Measurements from ENCODE around the gene ACBD6. TPM values are rescaled to one million over a fixed set of nuclear protein-coding genes. Genes with fewer than 3 reads are reported as not detected.

ACBD6 gene
- total RNA-seq, 4 donors from 2014 or later, result 26.6 to 51.3 (median 34.4) TPM

DNA sequence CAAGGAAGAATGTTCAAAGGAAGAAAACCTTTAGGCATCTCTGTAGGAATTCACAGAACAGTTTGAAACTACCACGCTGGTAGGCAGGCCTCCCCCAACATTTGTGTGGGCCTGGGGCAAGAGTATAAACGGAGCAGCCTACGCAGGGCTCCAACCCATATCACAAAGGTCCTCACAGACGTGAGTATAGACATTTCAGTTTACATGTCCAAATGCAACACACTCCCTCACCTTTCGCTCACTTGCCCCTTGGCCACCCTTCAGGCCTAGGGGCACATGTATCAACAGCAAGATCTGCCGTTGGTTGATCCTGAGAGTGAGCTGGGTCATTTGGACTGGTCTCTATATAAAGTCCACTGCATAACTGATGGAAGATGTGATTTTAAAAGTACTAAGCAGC is 133.3 kb downstream of the ACBD6 start:
- WGBS, 2 donors, result 93 to 97% methylated on average over 6 of the region's 6 CpGs

GRCh38 chr1:180366371-180367068 is 135.9 kb downstream of the ACBD6 start:
- Histone ChIP-seq H3K36me3 (no peaks in the 10 kb centered on the region), H3K4me3 (no peak overlapping the region), H3K27ac (no peak overlapping the region), H3K27me3 (no peaks in the 10 kb centered on the region), H3K4me1 (no peaks in the 10 kb centered on the region), H3K9me3 (no peaks in the 10 kb centered on the region)
- no peak for DNase-seq
- no peak for TF ChIP-seq POLR2A (IDR thresholded peaks at IDR 0.05)
- TF ChIP-seq, protein P1, sequence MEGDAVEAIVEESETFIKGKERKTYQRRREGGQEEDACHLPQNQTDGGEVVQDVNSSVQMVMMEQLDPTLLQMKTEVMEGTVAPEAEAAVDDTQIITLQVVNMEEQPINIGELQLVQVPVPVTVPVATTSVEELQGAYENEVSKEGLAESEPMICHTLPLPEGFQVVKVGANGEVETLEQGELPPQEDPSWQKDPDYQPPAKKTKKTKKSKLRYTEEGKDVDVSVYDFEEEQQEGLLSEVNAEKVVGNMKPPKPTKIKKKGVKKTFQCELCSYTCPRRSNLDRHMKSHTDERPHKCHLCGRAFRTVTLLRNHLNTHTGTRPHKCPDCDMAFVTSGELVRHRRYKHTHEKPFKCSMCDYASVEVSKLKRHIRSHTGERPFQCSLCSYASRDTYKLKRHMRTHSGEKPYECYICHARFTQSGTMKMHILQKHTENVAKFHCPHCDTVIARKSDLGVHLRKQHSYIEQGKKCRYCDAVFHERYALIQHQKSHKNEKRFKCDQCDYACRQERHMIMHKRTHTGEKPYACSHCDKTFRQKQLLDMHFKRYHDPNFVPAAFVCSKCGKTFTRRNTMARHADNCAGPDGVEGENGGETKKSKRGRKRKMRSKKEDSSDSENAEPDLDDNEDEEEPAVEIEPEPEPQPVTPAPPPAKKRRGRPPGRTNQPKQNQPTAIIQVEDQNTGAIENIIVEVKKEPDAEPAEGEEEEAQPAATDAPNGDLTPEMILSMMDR (IDR thresholded peaks at IDR 0.05), result no peak
- WGBS, 2 donors, result 86 to 92% methylated on average over 2 of the region's 2 CpGs
- intact Hi-C loops (cut with DNase I), result no loop called here

More for the DNA sequence above, 133.3 kb downstream of the ACBD6 start:
- Histone ChIP-seq H3K4me1 (no peaks in the 10 kb centered on the region), H3K36me3 (no peaks in the 10 kb centered on the region), H3K4me3 (no peak overlapping the region), H3K27ac (no peak overlapping the region), H3K27me3 (no peaks in the 10 kb centered on the region), H3K9me3 (no peaks in the 10 kb centered on the region)
- no peak for DNase-seq
- intact Hi-C loops (cut with DNase I), result no loop called here
- no peak for TF ChIP-seq POLR2A (IDR thresholded peaks at IDR 0.05)
- TF ChIP-seq, protein P1 (IDR thresholded peaks at IDR 0.05), result no peak

DNA sequence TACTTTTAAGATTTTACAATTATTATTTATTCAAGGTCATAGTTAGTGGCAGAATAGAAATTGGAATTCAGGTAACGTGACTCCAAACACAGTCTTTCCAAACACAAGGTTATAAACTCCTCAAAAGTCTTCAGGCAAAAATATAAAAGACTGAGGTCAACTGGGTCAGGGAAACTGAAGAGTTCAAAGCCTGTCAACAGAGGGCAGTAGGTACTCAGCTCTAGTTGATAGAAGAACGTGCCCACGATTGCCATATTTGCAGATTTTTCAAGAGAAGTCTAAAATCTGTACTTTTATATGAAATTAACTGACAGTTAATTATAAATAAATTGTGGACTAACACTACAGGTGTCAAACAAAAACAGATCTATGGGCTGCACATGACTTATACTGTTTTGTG is 137.3 kb downstream of the ACBD6 start:
- WGBS, 2 donors, result 71 to 75% methylated on average over 3 of the region's 3 CpGs
- intact Hi-C loops (cut with DNase I), result no loop called here
- no peak for TF ChIP-seq POLR2A (IDR thresholded peaks at IDR 0.05)
- TF ChIP-seq, protein P1 (IDR thresholded peaks at IDR 0.05), result peak in 1 of 6 experiments; percentile 9
- no peaks in the 10 kb centered on the region for H3K4me1 ChIP-seq
- H3K27me3 ChIP-seq, result no peaks in the 10 kb centered on the region
- no peak overlapping the region for H3K27ac ChIP-seq
- no peaks in the 10 kb centered on the region for H3K9me3 ChIP-seq
- H3K36me3 ChIP-seq, result no peaks in the 10 kb centered on the region
- no peak overlapping the region for H3K4me3 ChIP-seq
- no peak for DNase-seq

DNA sequence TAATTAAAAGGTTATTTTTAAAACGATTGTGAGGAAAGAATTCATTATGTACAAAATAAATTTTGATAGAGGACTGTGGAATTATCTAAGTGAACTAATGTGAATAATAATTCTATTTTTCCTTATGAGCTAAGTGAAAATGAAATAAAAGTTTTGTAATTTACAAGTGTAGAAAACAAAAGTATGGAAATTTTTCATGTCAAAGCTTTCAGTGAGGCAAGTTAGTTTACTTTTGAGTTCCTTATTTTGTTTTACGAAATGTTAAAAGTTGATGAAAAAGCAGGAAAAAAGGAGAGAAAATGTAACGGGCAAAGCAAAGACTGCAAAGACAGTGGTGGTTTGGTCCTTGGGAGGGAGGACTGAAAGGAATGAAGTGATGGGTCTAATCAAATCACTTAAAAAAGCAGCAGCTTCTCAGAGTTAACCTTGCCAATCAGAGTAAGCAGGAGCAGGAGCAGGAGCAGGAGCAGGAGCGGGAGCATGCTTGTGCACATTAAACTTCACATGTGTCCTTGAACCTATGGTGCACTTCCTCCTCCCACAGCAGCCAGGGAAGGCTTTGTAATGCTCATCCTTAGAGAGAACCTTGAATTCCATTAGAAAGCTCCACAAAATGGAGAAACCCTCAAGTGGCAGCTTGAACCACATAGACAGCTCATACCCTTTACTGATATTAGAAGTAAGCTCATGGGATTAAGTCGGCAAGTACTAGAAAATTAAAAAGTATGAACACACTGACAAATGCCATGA is 139.0 kb downstream of the ACBD6 start:
- TF ChIP-seq, protein P1 (IDR thresholded peaks at IDR 0.05), result no peak
- no peak for TF ChIP-seq POLR2A (IDR thresholded peaks at IDR 0.05)
- H3K4me3 ChIP-seq, result no peak overlapping the region
- no peak overlapping the region for H3K27ac ChIP-seq
- peaks cover 0 to 5% (median 0%) of the 10 kb centered on the region in 3 donors for H3K4me1 ChIP-seq
- intact Hi-C loops (cut with DNase I), result no loop called here
- no peak for DNase-seq
- no peaks in the 10 kb centered on the region for H3K36me3 ChIP-seq
- WGBS, 2 donors, result 82 to 91% methylated on average over 5 of the region's 5 CpGs
- H3K9me3 ChIP-seq, result no peaks in the 10 kb centered on the region
- no peaks in the 10 kb centered on the region for H3K27me3 ChIP-seq
